SK-N-MC (cell line): ENCODE data around the gene MAPKBP1.

Experiments
- DNase-seq: peaks from one replicate; pipeline ENCODE4 v3.0.0-alpha.2; 2011; ENCODE audit warnings: low read depth, low spot score
- H3K27ac ChIP-seq: fragments of 200-600 bp; sonication (generic); 2 replicates; pipeline ENCODE4 v1.5.1; 2016; ENCODE audit warnings: mixed run types
- H3K36me3 ChIP-seq: fragments of 200-600 bp; sonication (generic); 2 replicates; pipeline ENCODE4 v1.6.1; 2017; ENCODE audit warnings: antibody characterized with exemption, low read length, mixed read lengths; ENCODE audit not compliant: insufficient read depth
- H3K4me3 ChIP-seq: fragments of 200-600 bp; sonication (generic); 2 replicates; pipeline ENCODE4 v1.5.1; 2016
- H3K9ac ChIP-seq: fragments of 200-600 bp; sonication (generic); 2 replicates; pipeline ENCODE4 v1.8.0; 2017; ENCODE audit warnings: mixed run types, mixed read lengths; ENCODE audit not compliant: insufficient read length
- H3K9me3 ChIP-seq: fragments of 200-600 bp; sonication (generic); 2 replicates; pipeline ENCODE4 v1.6.1; 2017; ENCODE audit warnings: low read depth, mild to moderate bottlenecking, antibody characterized with exemption, low read length, moderate library complexity, mixed read lengths
- EZH2 ChIP-seq: fragments of 200-600 bp; sonication (generic); IDR thresholded peaks from one replicate; pipeline ENCODE4 v1.6.1; 2017; ENCODE audit warnings: antibody characterized with exemption
- FOXP2 ChIP-seq: optimal IDR thresholded peaks from 2 replicates; pipeline ENCODE3; 2011; ENCODE audit warnings: mild to moderate bottlenecking, moderate library complexity; ENCODE audit not compliant: insufficient read depth; ENCODE audit errors: extremely low read length, control extremely low read depth
- POLR2AphosphoS5 ChIP-seq: IDR thresholded peaks from 2 replicates; pipeline ENCODE4 v1.6.1; 2012; ENCODE audit warnings: mild to moderate bottlenecking, low read depth, low read length, borderline replicate concordance

Gene MAPKBP1

GRCh38 chr15:41778521-41778920 lies 4.2 kb downstream of the MAPKBP1 start:
- DNase-seq, result no peak
- no peak overlapping the region for H3K9ac ChIP-seq
- H3K27ac ChIP-seq, result no peak overlapping the region
- no peaks in the 10 kb centered on the region for H3K36me3 ChIP-seq
- H3K4me3 ChIP-seq, result no peak overlapping the region
- no peaks in the 10 kb centered on the region for H3K9me3 ChIP-seq
- no peak for TF ChIP-seq EZH2
- TF ChIP-seq POLR2AphosphoS5, result no peak
- no peak for TF ChIP-seq FOXP2

GRCh38 chr15:41779662-41780157 lies 5.4 kb downstream of the MAPKBP1 start:
- H3K9ac ChIP-seq, result no peak overlapping the region
- DNase-seq, result no peak
- no peak overlapping the region for H3K27ac ChIP-seq
- H3K4me3 ChIP-seq, result no peak overlapping the region
- no peaks in the 10 kb centered on the region for H3K9me3 ChIP-seq
- H3K36me3 ChIP-seq, result no peaks in the 10 kb centered on the region
- TF ChIP-seq FOXP2 (no peak), EZH2 (no peak), POLR2AphosphoS5 (no peak)

- Histone ChIP-seq H3K9me3 (no peaks in the 10 kb centered on the region), H3K36me3 (no peaks in the 10 kb centered on the region), H3K4me3 (no peak overlapping the region), H3K9ac (no peak overlapping the region), H3K27ac (no peak overlapping the region)
- DNase-seq, result no peak
- no peak for TF ChIP-seq EZH2
- no peak for TF ChIP-seq POLR2AphosphoS5
- no peak for TF ChIP-seq FOXP2
Measured at GRCh38 chr15:41780266-41780665, 6.0 kb downstream of the MAPKBP1 start.

GRCh38 chr15:41780727-41781126 lies 6.4 kb downstream of the MAPKBP1 start:
- no peak overlapping the region for H3K4me3 ChIP-seq
- no peak for DNase-seq
- H3K36me3 ChIP-seq, result no peaks in the 10 kb centered on the region
- H3K9me3 ChIP-seq, result no peaks in the 10 kb centered on the region
- H3K9ac ChIP-seq, result no peak overlapping the region
- TF ChIP-seq FOXP2, result no peak
- TF ChIP-seq POLR2AphosphoS5, result no peak
- TF ChIP-seq EZH2, result no peak
- H3K27ac ChIP-seq, result no peak overlapping the region

- no peak for DNase-seq
- Histone ChIP-seq H3K9ac (no peak overlapping the region), H3K27ac (no peak overlapping the region), H3K4me3 (no peak overlapping the region), H3K36me3 (no peaks in the 10 kb centered on the region), H3K9me3 (no peaks in the 10 kb centered on the region)
- TF ChIP-seq EZH2 (no peak), POLR2AphosphoS5 (no peak), FOXP2 (no peak)
Measured at GRCh38 chr15:41782371-41783282, 8.3 kb downstream of the MAPKBP1 start.

- H3K36me3 ChIP-seq, result no peaks in the 10 kb centered on the region
- H3K9ac ChIP-seq, result no peak overlapping the region
- TF ChIP-seq FOXP2 (no peak), EZH2 (no peak), POLR2AphosphoS5 (no peak)
- no peak overlapping the region for H3K4me3 ChIP-seq
- H3K27ac ChIP-seq, result no peak overlapping the region
- no peaks in the 10 kb centered on the region for H3K9me3 ChIP-seq
- no peak for DNase-seq
Measured at GRCh38 chr15:41783296-41783695, 9.0 kb downstream of the MAPKBP1 start.

- Histone ChIP-seq H3K9me3 (no peaks in the 10 kb centered on the region), H3K36me3 (no peaks in the 10 kb centered on the region), H3K27ac (0 out of 2 replicates have a peak overlapping the region, but pooled peaks have one; percentile 55), H3K4me3 (no peak overlapping the region), H3K9ac (no peak overlapping the region)
- TF ChIP-seq EZH2 (no peak), POLR2AphosphoS5 (no peak), FOXP2 (no peak)
- no peak for DNase-seq
Measured at GRCh38 chr15:41788262-41788661, 14.0 kb downstream of the MAPKBP1 start.

GRCh38 chr15:41789236-41789635 lies 15.0 kb downstream of the MAPKBP1 start:
- TF ChIP-seq FOXP2 (no peak), EZH2 (no peak), POLR2AphosphoS5 (no peak)
- Histone ChIP-seq H3K9ac (no peak overlapping the region), H3K36me3 (no peaks in the 10 kb centered on the region), H3K4me3 (no peak overlapping the region), H3K9me3 (no peaks in the 10 kb centered on the region), H3K27ac (peak overlapping the region; percentile 55; the same call in 1 of the 2 replicates)
- no peak for DNase-seq
